Cardiac fibroblast (primary cell): ENCODE measurements around the gene ABHD1.

Source experiments
- DNase-seq, 2 donors: peaks; one replicate each; pipeline versions ENCODE4 v3.0.0 to v3.0.0-alpha.2; 2010; ENCODE audit warnings: low read depth in 2 of 2
- H3K4me3 ChIP-seq, 2 donors: replicated peaks in 1 of 2; 1 replicate in 1 of 2; 2 replicates in 1 of 2; pipeline ENCODE4 v1.5.1; 2011; ENCODE audit warnings: low read depth in 2 of 2, low read length in 2 of 2, mild to moderate bottlenecking in 2 of 2, moderate library complexity in 1 of 2
- CTCF ChIP-seq: IDR thresholded peaks from one replicate; pipeline ENCODE4 v1.5.1; 2011; ENCODE audit warnings: low read depth, mild to moderate bottlenecking, low read length, inconsistent platforms

ABHD1 gene

GRCh38 chr2:27177441-27178351 is 54.1 kb downstream of the ABHD1 start:
- TF ChIP-seq CTCF = no peak
- no peak for DNase-seq
- no peak overlapping the region for H3K4me3 ChIP-seq

GRCh38 chr2:27178469-27178868 is 54.9 kb downstream of the ABHD1 start:
- H3K4me3 ChIP-seq = no peak overlapping the region

GRCh38 chr2:27179344-27180000 is 55.9 kb downstream of the ABHD1 start:
- DNase-seq = no peak
- TF ChIP-seq CTCF = no peak
- H3K4me3 ChIP-seq = no peak overlapping the region

More at GRCh38 chr2:27178469-27178868, 54.9 kb downstream of the ABHD1 start:
- TF ChIP-seq CTCF = no peak
- DNase-seq = no peak
